ENCODE results near the gene NAP1L4.

DNA sequence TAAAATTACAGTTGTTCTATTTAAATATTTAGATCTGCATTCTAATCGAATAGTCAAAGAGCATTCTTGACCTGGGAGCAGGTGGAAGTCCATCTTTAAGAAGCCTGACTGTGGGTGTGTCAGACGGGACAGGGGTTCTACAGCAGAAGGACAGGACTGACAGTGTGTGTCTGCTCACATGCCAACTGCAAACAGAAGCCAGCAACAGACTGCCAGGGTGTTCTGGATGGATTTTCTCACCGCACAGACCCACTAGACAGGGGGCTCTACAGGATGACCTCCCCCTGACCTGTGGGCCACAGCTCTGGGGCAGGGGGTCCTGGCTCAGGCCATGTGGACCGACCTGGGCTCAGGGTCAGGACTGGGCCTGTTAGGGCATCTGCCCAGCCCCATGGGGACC is 22.8 kb upstream of the NAP1L4 start:
- TF ChIP-seq, protein P1, sequence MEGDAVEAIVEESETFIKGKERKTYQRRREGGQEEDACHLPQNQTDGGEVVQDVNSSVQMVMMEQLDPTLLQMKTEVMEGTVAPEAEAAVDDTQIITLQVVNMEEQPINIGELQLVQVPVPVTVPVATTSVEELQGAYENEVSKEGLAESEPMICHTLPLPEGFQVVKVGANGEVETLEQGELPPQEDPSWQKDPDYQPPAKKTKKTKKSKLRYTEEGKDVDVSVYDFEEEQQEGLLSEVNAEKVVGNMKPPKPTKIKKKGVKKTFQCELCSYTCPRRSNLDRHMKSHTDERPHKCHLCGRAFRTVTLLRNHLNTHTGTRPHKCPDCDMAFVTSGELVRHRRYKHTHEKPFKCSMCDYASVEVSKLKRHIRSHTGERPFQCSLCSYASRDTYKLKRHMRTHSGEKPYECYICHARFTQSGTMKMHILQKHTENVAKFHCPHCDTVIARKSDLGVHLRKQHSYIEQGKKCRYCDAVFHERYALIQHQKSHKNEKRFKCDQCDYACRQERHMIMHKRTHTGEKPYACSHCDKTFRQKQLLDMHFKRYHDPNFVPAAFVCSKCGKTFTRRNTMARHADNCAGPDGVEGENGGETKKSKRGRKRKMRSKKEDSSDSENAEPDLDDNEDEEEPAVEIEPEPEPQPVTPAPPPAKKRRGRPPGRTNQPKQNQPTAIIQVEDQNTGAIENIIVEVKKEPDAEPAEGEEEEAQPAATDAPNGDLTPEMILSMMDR (IDR thresholded peaks at IDR 0.05) = no peak
- no peak for TF ChIP-seq EZH2 (IDR thresholded peaks at IDR 0.05; ENCODE audit: borderline replicate concordance, insufficient read depth, low read depth, low read length, poor library complexity, severe bottlenecking)

Data from B cell (primary cell).